Thoracic aorta (tissue), 2 donors: Measurements from ENCODE around the gene ACTN2. TPM values are rescaled to one million over a fixed set of nuclear protein-coding genes. Genes with fewer than 3 reads are reported as not detected.

Experiments used
- ATAC-seq: fragments of 150-250 bp; one replicate; pipeline ENCODE4 v1.8.0; 2017; ENCODE audit warnings: low read depth; ENCODE audit not compliant: insufficient number of reproducible peaks, low FRiP score
- DNase-seq: peaks from one replicate; pipeline ENCODE4 v3.0.0-alpha.2; 2020; ENCODE audit warnings: low spot score
- H3K27ac ChIP-seq, 2 donors: fragments of 200-600 bp; sonication (generic); 1 replicate in 1 of 2; 2 replicates in 1 of 2; pipeline ENCODE4 v1.5.1; 2016; ENCODE audit warnings: mild to moderate bottlenecking in 2 of 2, moderate library complexity in 2 of 2
- H3K27me3 ChIP-seq: fragments of 200-600 bp; sonication (generic); replicated peaks from 2 replicates; pipeline ENCODE4 v1.6.0; 2016; ENCODE audit warnings: mild to moderate bottlenecking; ENCODE audit not compliant: insufficient read depth
- H3K36me3 ChIP-seq: fragments of 200-600 bp; sonication (generic); one replicate; pipeline ENCODE4 v1.5.1; 2016
- H3K4me1 ChIP-seq, 2 donors: fragments of 200-600 bp; sonication (generic); 1 replicate in 1 of 2; 2 replicates in 1 of 2; pipeline versions ENCODE4 v1.5.1 to v1.6.0; 2016; ENCODE audit warnings: low read depth in 2 of 2, mild to moderate bottlenecking in 1 of 2; ENCODE audit not compliant: control insufficient read depth in 1 of 2
- H3K4me3 ChIP-seq: fragments of 200-600 bp; sonication (generic); 2 replicates; pipeline ENCODE4 v1.5.1; 2016; ENCODE audit warnings: mild to moderate bottlenecking
- H3K9me3 ChIP-seq: fragments of 200-600 bp; sonication (generic); 2 replicates; pipeline ENCODE4 v1.5.1; 2016
- total RNA-seq, 2 donors: library from RNA; depleted of rRNA; stranded (reverse); fragments of >200 nt; gene quantifications; one replicate each; pipeline versions ENCODE4 v1.1.0 to v1.2.3, GENCODE V29; 2016
- TF ChIP-seq, protein P1 (sequence below): fragments of 200-600 bp; sonication (generic); IDR thresholded peaks from one replicate; pipeline ENCODE4 v1.5.1; 2019; ENCODE audit warnings: antibody characterized with exemption

ACTN2 gene
- total RNA-seq, 2 donors from 2014 or later: 32.2 to 52.9 TPM

- H3K9me3 ChIP-seq: no peaks in the 10 kb centered on the region
- H3K4me1 ChIP-seq: peaks cover 0 to 23% of the 10 kb centered on the region in 2 donors
- no peak for DNase-seq
- no peak overlapping the region for H3K4me3 ChIP-seq
- no peaks in the 10 kb centered on the region for H3K36me3 ChIP-seq
- TF ChIP-seq, protein P1, sequence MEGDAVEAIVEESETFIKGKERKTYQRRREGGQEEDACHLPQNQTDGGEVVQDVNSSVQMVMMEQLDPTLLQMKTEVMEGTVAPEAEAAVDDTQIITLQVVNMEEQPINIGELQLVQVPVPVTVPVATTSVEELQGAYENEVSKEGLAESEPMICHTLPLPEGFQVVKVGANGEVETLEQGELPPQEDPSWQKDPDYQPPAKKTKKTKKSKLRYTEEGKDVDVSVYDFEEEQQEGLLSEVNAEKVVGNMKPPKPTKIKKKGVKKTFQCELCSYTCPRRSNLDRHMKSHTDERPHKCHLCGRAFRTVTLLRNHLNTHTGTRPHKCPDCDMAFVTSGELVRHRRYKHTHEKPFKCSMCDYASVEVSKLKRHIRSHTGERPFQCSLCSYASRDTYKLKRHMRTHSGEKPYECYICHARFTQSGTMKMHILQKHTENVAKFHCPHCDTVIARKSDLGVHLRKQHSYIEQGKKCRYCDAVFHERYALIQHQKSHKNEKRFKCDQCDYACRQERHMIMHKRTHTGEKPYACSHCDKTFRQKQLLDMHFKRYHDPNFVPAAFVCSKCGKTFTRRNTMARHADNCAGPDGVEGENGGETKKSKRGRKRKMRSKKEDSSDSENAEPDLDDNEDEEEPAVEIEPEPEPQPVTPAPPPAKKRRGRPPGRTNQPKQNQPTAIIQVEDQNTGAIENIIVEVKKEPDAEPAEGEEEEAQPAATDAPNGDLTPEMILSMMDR: no peak
- ATAC-seq: no peak
- H3K27me3 ChIP-seq: no peaks in the 10 kb centered on the region
- H3K27ac ChIP-seq: no peak overlapping the region
Observed at GRCh38 chr1:236692128-236692527, 5.8 kb downstream of the ACTN2 start.

GRCh38 chr1:236692742-236693141 is 6.4 kb downstream of the ACTN2 start:
- DNase-seq: no peak
- Histone ChIP-seq H3K9me3 (no peaks in the 10 kb centered on the region), H3K27ac (no peak overlapping the region), H3K36me3 (no peaks in the 10 kb centered on the region), H3K4me3 (no peak overlapping the region), H3K4me1 (peaks cover 0 to 19% of the 10 kb centered on the region in 2 donors), H3K27me3 (no peaks in the 10 kb centered on the region)
- no peak for ATAC-seq
- TF ChIP-seq, protein P1: no peak

DNA sequence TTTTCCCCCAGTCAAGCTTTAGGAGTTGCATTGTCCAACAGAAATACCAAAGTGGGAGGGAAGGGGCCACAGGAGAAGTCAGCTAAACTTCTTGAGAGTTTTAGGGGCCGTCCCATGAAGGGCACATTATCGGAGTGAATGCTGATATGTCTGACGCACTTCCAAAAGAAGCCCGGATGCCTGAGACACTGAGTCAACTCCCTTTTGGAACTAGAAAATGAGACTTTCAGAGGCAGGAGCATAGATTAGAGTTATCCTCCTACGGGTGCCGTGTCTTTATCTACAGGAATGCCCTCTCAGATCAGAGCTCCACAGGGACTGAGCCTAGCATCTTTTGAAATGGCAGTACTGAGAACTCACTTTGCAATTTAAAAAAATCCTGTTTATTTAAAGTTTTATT is 13.1 kb downstream of the ACTN2 start:
- DNase-seq: no peak
- TF ChIP-seq, protein P1: no peak
- Histone ChIP-seq H3K4me3 (peak overlapping the region; percentile 45), H3K27ac (peak overlapping the region; percentile 50 to 56), H3K27me3 (no peaks in the 10 kb centered on the region), H3K36me3 (no peaks in the 10 kb centered on the region), H3K4me1 (peaks cover 19 to 42% of the 10 kb centered on the region in 2 donors), H3K9me3 (no peaks in the 10 kb centered on the region)
- ATAC-seq: no peak

DNA sequence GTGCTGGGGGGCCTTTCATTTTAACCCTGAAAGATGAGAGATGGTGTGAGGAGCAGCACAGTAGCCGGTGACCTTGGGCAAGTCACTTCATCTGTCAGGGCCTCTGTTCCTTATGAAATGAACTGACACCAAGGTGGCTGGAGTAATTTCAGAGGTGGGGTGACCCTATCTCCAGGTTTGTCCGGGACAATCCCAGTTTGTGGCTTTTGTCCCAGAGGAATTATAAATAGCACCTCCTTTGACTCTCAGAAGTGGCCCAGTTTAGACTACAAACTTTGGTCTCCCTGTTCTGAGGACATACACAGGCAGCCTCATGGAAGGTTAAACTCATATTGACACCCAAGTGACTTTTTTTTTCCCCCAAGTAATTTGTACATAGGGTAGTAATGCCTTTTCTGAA is 14.6 kb downstream of the ACTN2 start:
- ATAC-seq (no peak), DNase-seq (no peak)
- Histone ChIP-seq H3K4me1 (peaks cover 19 to 48% of the 10 kb centered on the region in 2 donors), H3K4me3 (no peak overlapping the region), H3K27ac (peak overlapping the region in 1 of 2 donors; percentile 45), H3K27me3 (no peaks in the 10 kb centered on the region), H3K9me3 (no peaks in the 10 kb centered on the region), H3K36me3 (no peaks in the 10 kb centered on the region)
- TF ChIP-seq, protein P1: no peak

DNA sequence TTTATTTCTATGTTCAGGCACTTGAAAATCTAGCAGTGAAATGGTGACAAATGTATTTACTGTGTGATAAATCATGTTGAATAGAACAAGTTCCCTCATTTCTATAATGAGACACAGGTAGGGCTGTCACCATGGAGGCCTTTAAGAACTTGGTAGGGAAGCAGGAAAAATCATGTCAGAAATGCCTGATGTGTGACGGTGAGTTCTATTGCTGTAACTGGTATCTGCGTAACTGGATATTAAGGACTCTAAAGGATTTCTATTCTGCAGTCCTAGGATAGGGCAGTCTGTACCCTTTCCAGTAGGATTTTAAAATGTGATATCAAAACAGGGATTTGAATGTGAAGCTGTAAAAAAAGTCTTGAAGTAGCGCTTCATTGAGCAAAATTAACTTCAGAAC is 15.5 kb downstream of the ACTN2 start:
- DNase-seq (no peak), ATAC-seq (no peak)
- H3K36me3 ChIP-seq: no peaks in the 10 kb centered on the region
- H3K4me3 ChIP-seq: no peak overlapping the region
- H3K27ac ChIP-seq: no peak overlapping the region
- H3K9me3 ChIP-seq: no peaks in the 10 kb centered on the region
- H3K4me1 ChIP-seq: peaks cover 21 to 56% of the 10 kb centered on the region in 2 donors
- TF ChIP-seq, protein P1: no peak
- H3K27me3 ChIP-seq: no peaks in the 10 kb centered on the region
